Keratinocyte (primary cell): Measurements from ENCODE around the gene YTHDC1.

Source experiments
- EZH2 ChIP-seq: IDR thresholded peaks from one replicate; pipeline ENCODE4 v1.6.1; 2012; ENCODE audit warnings: inconsistent platforms, mild to moderate bottlenecking, low read length, moderate library complexity
- TF ChIP-seq, protein P1 (sequence below), 3 experiments: IDR thresholded peaks in 1 of 3; conservative IDR thresholded peaks in 1 of 3; optimal IDR thresholded peaks in 1 of 3; 2 replicates in 2 of 3; 3 replicates in 1 of 3; pipeline versions ENCODE3 to v1.5.1; 2011; ENCODE audit warnings: low read length in 3 of 3, mild to moderate bottlenecking in 3 of 3, moderate library complexity in 2 of 3, control low read depth in 1 of 3, inconsistent platforms in 1 of 3; ENCODE audit not compliant: insufficient read depth in 2 of 3; ENCODE audit errors: extremely low read depth in 1 of 3

- TF ChIP-seq EZH2 = no peak
- TF ChIP-seq, protein P1, sequence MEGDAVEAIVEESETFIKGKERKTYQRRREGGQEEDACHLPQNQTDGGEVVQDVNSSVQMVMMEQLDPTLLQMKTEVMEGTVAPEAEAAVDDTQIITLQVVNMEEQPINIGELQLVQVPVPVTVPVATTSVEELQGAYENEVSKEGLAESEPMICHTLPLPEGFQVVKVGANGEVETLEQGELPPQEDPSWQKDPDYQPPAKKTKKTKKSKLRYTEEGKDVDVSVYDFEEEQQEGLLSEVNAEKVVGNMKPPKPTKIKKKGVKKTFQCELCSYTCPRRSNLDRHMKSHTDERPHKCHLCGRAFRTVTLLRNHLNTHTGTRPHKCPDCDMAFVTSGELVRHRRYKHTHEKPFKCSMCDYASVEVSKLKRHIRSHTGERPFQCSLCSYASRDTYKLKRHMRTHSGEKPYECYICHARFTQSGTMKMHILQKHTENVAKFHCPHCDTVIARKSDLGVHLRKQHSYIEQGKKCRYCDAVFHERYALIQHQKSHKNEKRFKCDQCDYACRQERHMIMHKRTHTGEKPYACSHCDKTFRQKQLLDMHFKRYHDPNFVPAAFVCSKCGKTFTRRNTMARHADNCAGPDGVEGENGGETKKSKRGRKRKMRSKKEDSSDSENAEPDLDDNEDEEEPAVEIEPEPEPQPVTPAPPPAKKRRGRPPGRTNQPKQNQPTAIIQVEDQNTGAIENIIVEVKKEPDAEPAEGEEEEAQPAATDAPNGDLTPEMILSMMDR (optimal IDR thresholded peaks at IDR 0.05 in 1 of 3, IDR thresholded peaks at IDR 0.05 in 1 of 3, conservative IDR thresholded peaks at IDR 0.05 in 1 of 3; ENCODE audit: extremely low read depth in 1 of 3, insufficient read depth in 2 of 3, low read length in 3 of 3) = no peak
These were observed 23.7 kb downstream of the YTHDC1 start for GRCh38 chr4:68326141-68326540.
